Measurements from ENCODE around the gene KLHL36. TPM values are rescaled to one million over a fixed set of nuclear protein-coding genes. Genes with fewer than 3 reads are reported as not detected.

KLHL36 gene
- total and polyA plus RNA-seq, 9 of the 15 experiments (the other 6 are each of a cell fraction or from before 2014, with no cell fraction given): 2.1 to 51.2 (median 18.5) TPM

DNA sequence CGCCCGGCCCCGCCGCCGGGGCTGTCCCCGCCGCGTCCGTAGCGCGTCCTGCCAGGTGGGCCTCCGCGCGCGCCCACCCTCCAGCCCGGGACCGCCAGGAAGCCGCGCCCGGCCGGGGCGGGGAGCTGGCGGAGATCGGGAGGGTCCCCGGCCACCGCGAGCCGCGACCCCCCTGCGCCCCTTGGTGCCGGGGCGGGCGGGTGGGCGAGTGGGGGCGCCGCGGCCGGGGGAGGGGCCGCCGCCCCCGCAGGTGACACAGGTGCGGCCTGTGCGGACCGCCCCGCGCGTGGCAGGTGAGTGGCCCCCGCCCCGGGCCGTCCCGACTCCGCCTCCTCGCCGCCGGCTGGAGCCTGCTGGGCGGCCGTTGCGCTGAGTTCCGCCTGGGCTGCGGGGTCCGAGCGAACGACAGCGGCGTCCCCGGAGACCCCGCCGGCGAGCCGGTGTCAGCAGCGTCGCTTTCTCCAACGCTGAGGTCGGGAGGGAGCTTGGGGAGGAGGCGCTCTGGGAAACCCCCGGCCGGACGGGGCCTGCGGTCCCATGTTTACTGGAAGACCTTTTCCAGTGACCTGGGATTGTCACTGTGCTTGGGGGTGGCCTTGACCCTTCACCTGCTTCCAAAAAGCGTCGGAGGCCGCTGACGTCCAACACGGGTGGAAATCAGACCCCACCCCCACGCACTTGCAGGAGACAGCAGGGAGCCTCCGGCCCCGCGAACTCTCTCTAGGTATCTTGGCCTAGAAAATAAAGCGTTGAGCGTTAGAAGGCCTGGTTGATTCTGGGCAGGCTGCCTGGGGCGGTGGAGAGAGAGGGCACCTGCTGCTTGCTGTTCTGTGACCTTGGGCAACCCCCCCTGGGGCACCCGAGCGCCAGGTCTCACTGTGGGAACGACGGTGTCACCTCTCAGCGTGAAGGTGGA, 542 bp downstream of the KLHL36 start (continued):
- TF ChIP-seq E2F5 (CRISPR knock-in tag; IDR thresholded peaks at IDR 0.05) (no peak), MYC (IDR thresholded peaks at IDR 0.05; ENCODE audit: low read depth, low read length) (peak; percentile 25), MYC (CRISPR knock-in tag; IDR thresholded peaks at IDR 0.05; ENCODE audit: borderline replicate concordance, low read depth) (peak; percentile 46; the same call in 1 of the 2 replicates), ZNF174 (CRISPR knock-in tag; IDR thresholded peaks at IDR 0.05) (no peak), RBM34 (IDR thresholded peaks at IDR 0.05; ENCODE audit: borderline replicate concordance, insufficient read depth, low read length) (no peak), SAFB (IDR thresholded peaks at IDR 0.05; ENCODE audit: borderline replicate concordance, low read depth, low read length) (0 out of 2 replicates have a peak, but pooled peaks have one; percentile 13), HOMEZ (CRISPR knock-in tag; IDR thresholded peaks at IDR 0.05) (no peak), PHF8 (IDR thresholded peaks at IDR 0.05; ENCODE audit: borderline replicate concordance, low read length) (peak; percentile 75; the same call in 1 of the 2 replicates), FOXK2 (conservative IDR thresholded peaks at IDR 0.05 in 1 of 2, IDR thresholded peaks at IDR 0.05 in 1 of 2; ENCODE audit: low read depth in 2 of 2) (peak in 1 of 2 experiments; percentile 49; a peak in 1 of 4 replicates), POLR2G (IDR thresholded peaks at IDR 0.05; ENCODE audit: low read depth, low read length) (peak; percentile 86), ZBTB1 (CRISPR knock-in tag; IDR thresholded peaks at IDR 0.05; ENCODE audit: borderline replicate concordance, low read depth) (peak; percentile 64; the same call in 1 of the 2 replicates), MCM3 (IDR thresholded peaks at IDR 0.05) (no peak), RBM15 (IDR thresholded peaks at IDR 0.05; ENCODE audit: insufficient read depth, low read length) (no peak), SP1 (CRISPR knock-in tag; IDR thresholded peaks at IDR 0.05) (peak; percentile 46; the same call in 1 of the 2 replicates)
